Trophoblast cell (in vitro differentiated cells and primary cell): ENCODE data around the gene EPHA6.

Experiments used
- DNase-seq, 2 donors: peaks; one replicate each; pipeline ENCODE4 v3.0.0-alpha.2; 2016
- H2AFZ ChIP-seq: 2 replicates; pipeline ENCODE4 v1.6.1; 2013; ENCODE audit warnings: low read length, moderate library complexity, mild to moderate bottlenecking; ENCODE audit not compliant: insufficient read depth, poor library complexity
- H2AK5ac ChIP-seq: 2 replicates; pipeline ENCODE4 v1.6.1; 2013; ENCODE audit warnings: mild to moderate bottlenecking, low read length
- H2BK120ac ChIP-seq: 2 replicates; pipeline ENCODE4 v1.6.1; 2013; ENCODE audit warnings: low read length, mild to moderate bottlenecking, moderate library complexity; ENCODE audit not compliant: insufficient read depth, poor library complexity
- H2BK12ac ChIP-seq: 2 replicates; pipeline ENCODE4 v1.6.1; 2013; ENCODE audit warnings: mild to moderate bottlenecking, low read length, moderate library complexity
- H2BK5ac ChIP-seq: 2 replicates; pipeline ENCODE4 v1.6.1; 2013; ENCODE audit warnings: low read length, low read depth, moderate library complexity, mild to moderate bottlenecking; ENCODE audit not compliant: poor library complexity
- H3K14ac ChIP-seq: 2 replicates; pipeline ENCODE4 v1.6.1; 2013; ENCODE audit warnings: mild to moderate bottlenecking, low read length
- H3K18ac ChIP-seq: 2 replicates; pipeline ENCODE4 v1.6.1; 2013; ENCODE audit warnings: mild to moderate bottlenecking, low read length
- H3K23ac ChIP-seq: 2 replicates; pipeline ENCODE4 v1.6.1; 2013; ENCODE audit warnings: low read length
- H3K27ac ChIP-seq: 2 replicates; pipeline ENCODE4 v1.5.1; 2013; ENCODE audit warnings: low read depth, mild to moderate bottlenecking, inconsistent platforms, low read length, moderate library complexity
- H3K27me3 ChIP-seq: 2 replicates; pipeline ENCODE4 v1.6.1; 2013; ENCODE audit warnings: inconsistent platforms, mild to moderate bottlenecking, low read length, moderate library complexity; ENCODE audit not compliant: insufficient read depth
- H3K36me3 ChIP-seq, 2 experiments: 1 replicate in 1 of 2; 2 replicates in 1 of 2; pipeline ENCODE4 v1.6.1; 2013; ENCODE audit warnings: low read length in 2 of 2, mild to moderate bottlenecking in 2 of 2, moderate library complexity in 1 of 2; ENCODE audit not compliant: insufficient read depth in 2 of 2, control insufficient read depth in 1 of 2
- H3K4ac ChIP-seq: 2 replicates; pipeline ENCODE4 v1.6.1; 2013; ENCODE audit warnings: low read depth, mild to moderate bottlenecking, low read length, moderate library complexity
- H3K4me1 ChIP-seq, 2 experiments: 1 replicate in 1 of 2; 2 replicates in 1 of 2; pipeline ENCODE4 v1.6.1; 2013; ENCODE audit warnings: low read length in 2 of 2, mild to moderate bottlenecking in 2 of 2, moderate library complexity in 1 of 2; ENCODE audit not compliant: insufficient read depth in 2 of 2, control insufficient read depth in 1 of 2
- H3K4me2 ChIP-seq: 2 replicates; pipeline ENCODE4 v1.6.1; 2013; ENCODE audit warnings: inconsistent platforms, mild to moderate bottlenecking, low read length, moderate library complexity
- H3K4me3 ChIP-seq: 2 replicates; pipeline ENCODE4 v1.5.1; 2013; ENCODE audit warnings: mild to moderate bottlenecking, low read depth, low read length, inconsistent platforms
- H3K79me1 ChIP-seq: one replicate; pipeline ENCODE4 v1.6.1; 2013; ENCODE audit warnings: low read length
- H3K79me2 ChIP-seq: 2 replicates; pipeline ENCODE4 v1.6.1; 2013; ENCODE audit warnings: low read length, mild to moderate bottlenecking; ENCODE audit not compliant: control insufficient read depth, insufficient read depth, poor library complexity
- H3K9ac ChIP-seq: 2 replicates; pipeline ENCODE4 v1.6.1; 2013; ENCODE audit warnings: mild to moderate bottlenecking, low read length
- H3K9me3 ChIP-seq: 2 replicates; pipeline ENCODE4 v1.6.1; 2013; ENCODE audit warnings: low read depth, mild to moderate bottlenecking, control low read depth, inconsistent platforms, low read length; ENCODE audit not compliant: insufficient read depth
- H4K12ac ChIP-seq: 2 replicates; pipeline ENCODE4 v1.6.1; 2013; ENCODE audit warnings: low read depth, mild to moderate bottlenecking, low read length, moderate library complexity
- H4K8ac ChIP-seq: 2 replicates; pipeline ENCODE4 v1.6.1; 2013; ENCODE audit warnings: low read depth, mild to moderate bottlenecking, low read length, moderate library complexity
- H4K91ac ChIP-seq: one replicate; pipeline ENCODE4 v1.6.1; 2013; ENCODE audit warnings: low read depth, mild to moderate bottlenecking, low read length, moderate library complexity
- WGBS: extraction: QIAGEN DNeasy Blood & Tissue Kit; methylation state at CpG from one replicate; pipeline ENCODE4 v1.1.7; 2013; ENCODE audit warnings: missing lambda C conversion rate; ENCODE audit not compliant: insufficient read length, insufficient coverage; ENCODE audit errors: extremely low coverage; 5-methylcytosine and 5-hydroxymethylcytosine counted together

Gene EPHA6

GRCh38 chr3:97353176-97353575, 538.8 kb downstream of the EPHA6 start:
- no CpG with 5 or more reads among the region's 2 CpGs for WGBS
- Histone ChIP-seq H2AFZ (no peak overlapping the region), H3K36me3 (no peaks in the 10 kb centered on the region), H2AK5ac (no peak overlapping the region), H2BK5ac (no peak overlapping the region), H3K79me1 (no peaks in the 10 kb centered on the region), H3K14ac (no peak overlapping the region), H4K8ac (no peak overlapping the region), H3K4me1 (no peaks in the 10 kb centered on the region), H3K4ac (no peak overlapping the region), H3K9ac (no peak overlapping the region), H3K9me3 (no peaks in the 10 kb centered on the region), H2BK12ac (no peak overlapping the region), H2BK120ac (no peak overlapping the region), H3K79me2 (no peaks in the 10 kb centered on the region), H3K4me3 (no peak overlapping the region), H3K4me2 (no peak overlapping the region), H3K18ac (no peak overlapping the region), H3K27ac (no peak overlapping the region), H4K91ac (no peak overlapping the region), H3K23ac (no peak overlapping the region), H4K12ac (no peak overlapping the region), H3K27me3 (no peaks in the 10 kb centered on the region)
- DNase-seq, result no peak

DNA sequence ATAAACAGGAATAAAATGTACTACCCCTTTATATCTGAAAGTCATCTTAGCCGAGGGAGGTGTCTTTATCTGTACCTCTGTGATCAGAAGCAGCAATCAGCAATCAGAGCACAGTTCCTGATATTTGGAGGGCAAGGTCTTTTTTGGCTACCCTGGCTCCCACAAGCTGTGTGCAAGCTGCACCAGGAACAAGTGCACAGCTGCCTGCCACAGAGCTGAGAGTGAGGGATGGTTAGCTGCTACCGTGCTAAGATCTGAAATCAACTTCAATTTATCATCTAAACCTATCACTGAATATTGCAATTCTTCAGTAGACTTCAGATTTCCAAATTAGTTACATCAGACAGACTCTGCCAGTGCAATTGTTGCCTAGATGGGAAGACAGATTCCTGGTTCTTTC, 545.6 kb downstream of the EPHA6 start:
- Histone ChIP-seq H2AFZ (no peak overlapping the region), H3K14ac (no peak overlapping the region), H3K23ac (no peak overlapping the region), H3K9me3 (no peaks in the 10 kb centered on the region), H3K27ac (no peak overlapping the region), H4K8ac (no peak overlapping the region), H3K4me2 (no peak overlapping the region), H2AK5ac (no peak overlapping the region), H3K18ac (no peak overlapping the region), H3K4me3 (no peak overlapping the region), H2BK12ac (no peak overlapping the region), H2BK5ac (no peak overlapping the region), H3K4ac (no peak overlapping the region), H4K12ac (no peak overlapping the region), H3K9ac (no peak overlapping the region), H3K79me1 (no peaks in the 10 kb centered on the region), H4K91ac (no peak overlapping the region), H3K36me3 (no peaks in the 10 kb centered on the region), H3K27me3 (no peaks in the 10 kb centered on the region), H3K79me2 (no peaks in the 10 kb centered on the region), H3K4me1 (no peaks in the 10 kb centered on the region), H2BK120ac (no peak overlapping the region)
- WGBS, result no CpG with 5 or more reads among the region's 2 CpGs
- DNase-seq, result no peak

- H3K27ac ChIP-seq, result no peak overlapping the region
- no peak overlapping the region for H4K8ac ChIP-seq
- H3K27me3 ChIP-seq, result no peaks in the 10 kb centered on the region
- H3K4me3 ChIP-seq, result no peak overlapping the region
- no peak overlapping the region for H3K14ac ChIP-seq
- no peak overlapping the region for H4K91ac ChIP-seq
- no peak overlapping the region for H2BK5ac ChIP-seq
- DNase-seq, result no peak
- no peak overlapping the region for H4K12ac ChIP-seq
- no peak overlapping the region for H2AFZ ChIP-seq
- WGBS, result no CpG with 5 or more reads among the region's 3 CpGs
- H3K9me3 ChIP-seq, result no peaks in the 10 kb centered on the region
- no peak overlapping the region for H2BK120ac ChIP-seq
- no peak overlapping the region for H3K18ac ChIP-seq
- H3K4me1 ChIP-seq, result no peaks in the 10 kb centered on the region
- H3K36me3 ChIP-seq, result no peaks in the 10 kb centered on the region
- H3K23ac ChIP-seq, result no peak overlapping the region
- H3K79me2 ChIP-seq, result no peaks in the 10 kb centered on the region
- H3K4me2 ChIP-seq, result no peak overlapping the region
- H3K79me1 ChIP-seq, result no peaks in the 10 kb centered on the region
- H2BK12ac ChIP-seq, result no peak overlapping the region
- no peak overlapping the region for H2AK5ac ChIP-seq
- H3K4ac ChIP-seq, result no peak overlapping the region
- H3K9ac ChIP-seq, result no peak overlapping the region
Measured at GRCh38 chr3:97360804-97361203, 546.4 kb downstream of the EPHA6 start.

DNA sequence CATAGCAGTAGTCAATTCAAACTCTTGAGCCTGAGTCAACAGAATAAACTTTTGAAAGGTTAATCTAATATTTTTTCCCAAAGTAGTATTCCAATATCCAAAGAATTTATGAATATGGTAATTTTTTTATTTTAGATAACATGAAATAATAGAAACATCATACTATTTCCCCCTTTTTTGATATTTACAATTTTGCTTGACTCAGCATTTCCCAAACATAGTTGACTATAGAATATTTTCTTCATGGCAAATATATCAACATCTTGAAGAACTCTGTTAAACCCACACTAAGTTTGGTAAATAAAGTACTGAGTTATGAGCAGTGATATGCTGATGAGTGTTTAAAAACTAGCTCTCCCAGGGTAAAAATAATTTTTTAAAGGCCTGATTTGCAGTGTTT, 570.2 kb downstream of the EPHA6 start:
- Histone ChIP-seq H4K91ac (no peak overlapping the region), H3K18ac (no peak overlapping the region), H3K9ac (no peak overlapping the region), H4K8ac (no peak overlapping the region), H3K27me3 (no peaks in the 10 kb centered on the region), H2BK5ac (no peak overlapping the region), H2BK120ac (no peak overlapping the region), H2AFZ (no peak overlapping the region), H3K36me3 (no peaks in the 10 kb centered on the region), H2AK5ac (no peak overlapping the region), H3K23ac (no peak overlapping the region), H3K79me1 (no peaks in the 10 kb centered on the region), H3K4ac (no peak overlapping the region), H3K4me1 (no peaks in the 10 kb centered on the region), H2BK12ac (no peak overlapping the region), H3K4me3 (no peak overlapping the region), H3K27ac (no peak overlapping the region), H3K14ac (no peak overlapping the region), H3K79me2 (no peaks in the 10 kb centered on the region), H3K4me2 (no peak overlapping the region), H4K12ac (no peak overlapping the region), H3K9me3 (no peaks in the 10 kb centered on the region)
- DNase-seq, result no peak

- Histone ChIP-seq H3K18ac (no peak overlapping the region), H4K91ac (no peak overlapping the region), H3K79me2 (no peaks in the 10 kb centered on the region), H3K9me3 (no peaks in the 10 kb centered on the region), H3K27ac (no peak overlapping the region), H3K9ac (no peak overlapping the region), H3K4ac (no peak overlapping the region), H4K12ac (no peak overlapping the region), H3K14ac (no peak overlapping the region), H3K27me3 (no peaks in the 10 kb centered on the region), H3K79me1 (no peaks in the 10 kb centered on the region), H3K4me1 (no peaks in the 10 kb centered on the region), H3K23ac (no peak overlapping the region), H2BK5ac (no peak overlapping the region), H2AK5ac (no peak overlapping the region), H2BK12ac (no peak overlapping the region), H3K4me2 (no peak overlapping the region), H3K4me3 (no peak overlapping the region), H3K36me3 (no peaks in the 10 kb centered on the region), H2BK120ac (no peak overlapping the region), H2AFZ (no peak overlapping the region), H4K8ac (no peak overlapping the region)
- no peak for DNase-seq
- no CpG with 5 or more reads among the region's 1 CpG for WGBS
Measured at GRCh38 chr3:97388774-97389173, 574.4 kb downstream of the EPHA6 start.
